ENCODE results near the gene RNF144B.

GRCh38 chr6:18388942-18389341, 1.8 kb downstream of the RNF144B start:
- TF ChIP-seq, protein P1, sequence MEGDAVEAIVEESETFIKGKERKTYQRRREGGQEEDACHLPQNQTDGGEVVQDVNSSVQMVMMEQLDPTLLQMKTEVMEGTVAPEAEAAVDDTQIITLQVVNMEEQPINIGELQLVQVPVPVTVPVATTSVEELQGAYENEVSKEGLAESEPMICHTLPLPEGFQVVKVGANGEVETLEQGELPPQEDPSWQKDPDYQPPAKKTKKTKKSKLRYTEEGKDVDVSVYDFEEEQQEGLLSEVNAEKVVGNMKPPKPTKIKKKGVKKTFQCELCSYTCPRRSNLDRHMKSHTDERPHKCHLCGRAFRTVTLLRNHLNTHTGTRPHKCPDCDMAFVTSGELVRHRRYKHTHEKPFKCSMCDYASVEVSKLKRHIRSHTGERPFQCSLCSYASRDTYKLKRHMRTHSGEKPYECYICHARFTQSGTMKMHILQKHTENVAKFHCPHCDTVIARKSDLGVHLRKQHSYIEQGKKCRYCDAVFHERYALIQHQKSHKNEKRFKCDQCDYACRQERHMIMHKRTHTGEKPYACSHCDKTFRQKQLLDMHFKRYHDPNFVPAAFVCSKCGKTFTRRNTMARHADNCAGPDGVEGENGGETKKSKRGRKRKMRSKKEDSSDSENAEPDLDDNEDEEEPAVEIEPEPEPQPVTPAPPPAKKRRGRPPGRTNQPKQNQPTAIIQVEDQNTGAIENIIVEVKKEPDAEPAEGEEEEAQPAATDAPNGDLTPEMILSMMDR (IDR thresholded peaks at IDR 0.05): no peak
- no peak for TF ChIP-seq POLR2A (IDR thresholded peaks at IDR 0.05)
